Activated T-cell treated with anti-CD3 and anti-CD28 coated beads, Interleukin-2, amount 50 U/mL, for 24 hours (primary cell): ENCODE results near the gene ITGB6.

Source experiments
- DNase-seq: peaks from one replicate; pipeline ENCODE4 v3.0.0-alpha.2; 2020
- H3K27ac Mint-ChIP-seq: 2 replicates; pipeline ENCODE4 v1.8.0; 2020; ENCODE audit warnings: mild to moderate bottlenecking, mixed read lengths
- H3K27me3 Mint-ChIP-seq: 2 replicates; pipeline ENCODE4 v1.8.0; 2020; ENCODE audit warnings: mixed read lengths
- H3K36me3 Mint-ChIP-seq: 2 replicates; pipeline ENCODE4 v1.8.0; 2020; ENCODE audit warnings: low read depth, mixed read lengths
- H3K4me1 Mint-ChIP-seq: 2 replicates; pipeline ENCODE4 v1.8.0; 2020; ENCODE audit warnings: low read depth, mixed read lengths
- H3K4me3 Mint-ChIP-seq: 2 replicates; pipeline ENCODE4 v1.8.0; 2020; ENCODE audit warnings: mild to moderate bottlenecking, moderate library complexity, mixed read lengths
- H3K9me3 Mint-ChIP-seq: 2 replicates; pipeline ENCODE4 v1.8.0; 2020; ENCODE audit warnings: mixed read lengths

ITGB6 gene

DNA sequence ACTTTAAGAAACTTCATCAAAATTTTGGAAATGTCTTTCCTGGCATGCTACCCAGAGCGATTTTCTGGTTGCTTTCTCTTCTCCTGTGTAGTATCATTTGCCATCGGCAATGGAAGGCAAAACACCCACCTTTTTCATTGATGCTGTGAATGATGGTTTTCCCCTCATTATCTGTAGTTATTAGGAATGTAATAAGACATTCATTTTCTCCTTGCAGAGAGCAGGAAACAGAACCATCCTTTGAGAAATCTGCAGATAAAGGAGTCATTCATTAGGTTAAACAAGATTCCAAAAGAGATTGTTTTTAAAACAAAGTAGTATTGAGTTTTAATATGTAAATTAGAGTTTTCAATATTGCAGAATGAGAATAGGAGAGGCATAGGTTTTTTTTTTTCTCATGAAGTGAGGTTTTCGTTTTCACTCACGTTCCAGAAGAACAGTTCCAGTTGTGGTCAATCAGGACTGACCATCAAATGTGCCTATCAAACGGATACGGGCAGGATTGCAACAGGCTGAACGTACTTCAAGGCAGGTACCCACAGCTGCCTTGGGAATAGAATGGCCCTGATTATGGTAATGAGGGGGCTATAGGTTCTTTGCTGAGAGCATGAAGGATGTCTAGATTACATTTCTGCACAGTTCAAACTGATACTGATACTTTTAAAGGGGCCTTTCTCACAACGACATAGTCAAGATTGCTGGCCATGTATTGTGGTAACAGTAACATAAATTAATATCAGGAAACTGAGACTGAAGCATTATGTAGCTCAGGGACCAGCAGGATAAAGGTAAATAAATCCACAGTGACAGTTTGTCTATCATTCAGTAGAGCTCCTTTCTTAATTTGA lies 87.9 kb downstream of the ITGB6 start:
- DNase-seq, result no peak
- Mint-ChIP-seq H3K27ac (no peak overlapping the region), H3K36me3 (no peaks in the 10 kb centered on the region), H3K27me3 (peaks cover 32% of the 10 kb centered on the region), H3K9me3 (no peaks in the 10 kb centered on the region), H3K4me3 (no peak overlapping the region), H3K4me1 (no peaks in the 10 kb centered on the region)

DNA sequence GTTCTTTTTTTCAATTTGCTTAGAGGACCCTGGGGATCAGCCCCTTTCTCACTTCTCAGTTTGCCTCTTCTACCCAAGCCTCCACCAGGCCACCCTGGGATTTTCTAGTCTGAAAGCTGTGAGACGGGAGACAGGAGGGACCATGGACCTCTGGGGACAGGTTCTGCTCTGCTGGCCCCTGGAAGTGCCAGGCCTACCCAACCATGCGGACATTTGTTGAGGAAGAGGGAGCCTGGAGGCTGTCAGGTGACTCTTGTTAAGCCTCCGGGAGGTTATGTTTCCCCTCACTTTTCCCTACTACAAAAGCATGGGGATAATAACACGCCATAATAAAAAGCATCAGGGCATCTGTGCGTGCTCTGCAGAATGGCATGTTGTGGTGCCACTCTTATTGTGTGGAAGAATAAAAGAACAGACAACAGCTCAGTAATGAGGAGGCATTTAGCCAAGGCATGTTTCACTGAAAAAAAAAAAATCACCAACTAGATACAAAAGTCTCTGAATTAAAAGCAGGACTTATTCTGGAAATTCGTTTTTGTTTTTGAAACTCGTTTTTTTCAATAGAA lies 89.3 kb downstream of the ITGB6 start:
- H3K27me3 Mint-ChIP-seq, result peaks cover 33% of the 10 kb centered on the region
- no peaks in the 10 kb centered on the region for H3K4me1 Mint-ChIP-seq
- no peaks in the 10 kb centered on the region for H3K9me3 Mint-ChIP-seq
- H3K36me3 Mint-ChIP-seq, result no peaks in the 10 kb centered on the region
- DNase-seq, result no peak
- H3K27ac Mint-ChIP-seq, result no peak overlapping the region
- no peak overlapping the region for H3K4me3 Mint-ChIP-seq

DNA sequence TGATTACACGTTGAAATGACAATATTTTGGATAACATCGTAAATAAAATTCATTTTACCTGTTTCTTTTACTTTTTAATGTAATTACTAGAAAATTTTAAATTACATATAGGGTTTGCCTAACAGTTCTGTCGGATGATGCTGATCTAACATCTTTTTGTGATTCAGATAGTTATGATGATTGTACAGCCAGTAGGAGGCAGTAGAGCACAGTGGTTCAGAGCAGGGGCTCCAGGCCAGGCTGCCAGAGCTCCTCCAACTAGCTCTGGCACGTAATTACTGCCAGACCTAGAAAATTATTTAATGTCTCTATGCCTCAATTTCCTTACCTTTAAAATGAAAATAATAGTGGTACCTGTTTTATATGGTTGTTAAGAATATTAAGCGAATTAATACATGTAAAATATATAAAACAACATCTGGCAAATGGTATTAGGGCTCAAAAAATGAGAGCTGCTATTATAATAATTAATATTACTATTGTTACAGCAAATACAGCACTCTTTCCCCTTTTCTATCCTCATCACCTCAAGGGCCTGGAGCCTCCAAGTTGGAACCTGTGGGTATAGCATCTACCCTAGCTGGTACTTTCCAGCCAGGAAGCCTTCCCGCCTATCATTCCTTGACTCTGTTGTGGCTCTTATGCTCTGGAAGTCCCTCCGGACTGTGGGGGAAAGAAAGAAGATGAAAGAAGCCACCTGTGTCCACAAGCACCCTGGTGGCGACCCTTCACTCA lies 90.0 kb downstream of the ITGB6 start:
- Mint-ChIP-seq H3K27ac (no peak overlapping the region), H3K4me3 (no peak overlapping the region), H3K36me3 (no peaks in the 10 kb centered on the region), H3K4me1 (no peaks in the 10 kb centered on the region), H3K9me3 (no peaks in the 10 kb centered on the region), H3K27me3 (peaks cover 34% of the 10 kb centered on the region)
- peak; percentile 46 for DNase-seq

GRCh38 chr2:160109243-160109642 lies 90.8 kb downstream of the ITGB6 start:
- Mint-ChIP-seq H3K36me3 (no peaks in the 10 kb centered on the region), H3K4me3 (no peak overlapping the region), H3K9me3 (no peaks in the 10 kb centered on the region), H3K27me3 (peaks cover 32% of the 10 kb centered on the region), H3K27ac (no peak overlapping the region), H3K4me1 (no peaks in the 10 kb centered on the region)
- no peak for DNase-seq

GRCh38 chr2:160108646-160109045 lies 91.4 kb downstream of the ITGB6 start:
- no peaks in the 10 kb centered on the region for H3K36me3 Mint-ChIP-seq
- no peaks in the 10 kb centered on the region for H3K4me1 Mint-ChIP-seq
- no peak overlapping the region for H3K27ac Mint-ChIP-seq
- no peak overlapping the region for H3K4me3 Mint-ChIP-seq
- no peak for DNase-seq
- H3K9me3 Mint-ChIP-seq, result no peaks in the 10 kb centered on the region
- peaks cover 26% of the 10 kb centered on the region for H3K27me3 Mint-ChIP-seq

DNA sequence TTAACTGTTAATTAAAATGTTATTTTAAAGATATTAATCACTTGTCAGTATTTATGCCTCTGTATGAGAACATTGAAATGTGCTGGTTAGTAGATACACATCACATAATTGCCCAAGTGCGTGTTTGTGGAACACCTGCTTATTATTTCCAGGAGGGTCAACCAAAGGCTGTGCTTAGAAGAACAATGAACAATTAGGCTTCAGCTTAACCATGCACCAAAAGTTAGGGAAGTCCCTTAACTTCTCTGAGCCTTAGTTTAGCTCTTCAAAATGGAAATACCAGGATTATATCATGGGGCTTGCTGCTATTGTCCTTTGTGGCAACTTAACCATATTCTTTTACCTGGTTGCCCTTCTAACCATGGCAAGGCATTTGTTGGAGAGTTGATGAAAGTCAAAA lies 94.7 kb downstream of the ITGB6 start:
- Mint-ChIP-seq H3K36me3 (no peaks in the 10 kb centered on the region), H3K9me3 (no peaks in the 10 kb centered on the region), H3K4me1 (no peaks in the 10 kb centered on the region), H3K27ac (no peak overlapping the region), H3K4me3 (no peak overlapping the region), H3K27me3 (peaks cover 19% of the 10 kb centered on the region)
- DNase-seq, result no peak

GRCh38 chr2:160104115-160104514 lies 96.0 kb downstream of the ITGB6 start:
- Mint-ChIP-seq H3K4me3 (no peak overlapping the region), H3K36me3 (no peaks in the 10 kb centered on the region), H3K9me3 (no peaks in the 10 kb centered on the region), H3K4me1 (no peaks in the 10 kb centered on the region), H3K27ac (no peak overlapping the region), H3K27me3 (peaks cover 19% of the 10 kb centered on the region)
- DNase-seq, result no peak

DNA sequence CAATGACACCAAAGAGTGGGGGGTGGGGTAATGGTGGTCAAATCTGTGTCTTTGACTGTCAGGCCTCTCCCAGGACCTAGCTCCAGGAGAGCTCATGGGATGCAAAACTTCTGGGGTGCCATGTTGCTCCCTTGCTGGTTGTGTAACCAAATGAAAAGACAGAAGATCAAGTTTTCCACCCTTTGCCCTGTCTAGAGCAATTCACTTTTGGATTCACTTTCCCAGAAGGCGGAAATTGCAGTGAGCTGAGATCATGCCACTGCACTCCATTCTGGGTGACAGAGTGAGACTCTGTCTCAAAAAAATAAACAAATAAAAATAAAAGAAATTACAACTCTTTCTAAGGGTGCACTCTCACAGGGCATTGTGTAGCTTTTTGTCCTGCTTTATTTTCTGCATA lies 102.7 kb downstream of the ITGB6 start:
- H3K27ac Mint-ChIP-seq, result no peak overlapping the region
- peaks cover 18% of the 10 kb centered on the region for H3K9me3 Mint-ChIP-seq
- peaks cover 3% of the 10 kb centered on the region for H3K4me1 Mint-ChIP-seq

GRCh38 chr2:160096409-160096808 lies 103.7 kb downstream of the ITGB6 start:
- Mint-ChIP-seq H3K9me3 (peaks cover 24% of the 10 kb centered on the region), H3K27ac (no peak overlapping the region), H3K4me3 (no peak overlapping the region), H3K36me3 (no peaks in the 10 kb centered on the region), H3K27me3 (peaks cover 15% of the 10 kb centered on the region), H3K4me1 (peaks cover 3% of the 10 kb centered on the region)
- no peak for DNase-seq

More for the DNA sequence above, 102.7 kb downstream of the ITGB6 start:
- Mint-ChIP-seq H3K4me3 (no peak overlapping the region), H3K36me3 (no peaks in the 10 kb centered on the region), H3K27me3 (peaks cover 20% of the 10 kb centered on the region)
- DNase-seq, result no peak

DNA sequence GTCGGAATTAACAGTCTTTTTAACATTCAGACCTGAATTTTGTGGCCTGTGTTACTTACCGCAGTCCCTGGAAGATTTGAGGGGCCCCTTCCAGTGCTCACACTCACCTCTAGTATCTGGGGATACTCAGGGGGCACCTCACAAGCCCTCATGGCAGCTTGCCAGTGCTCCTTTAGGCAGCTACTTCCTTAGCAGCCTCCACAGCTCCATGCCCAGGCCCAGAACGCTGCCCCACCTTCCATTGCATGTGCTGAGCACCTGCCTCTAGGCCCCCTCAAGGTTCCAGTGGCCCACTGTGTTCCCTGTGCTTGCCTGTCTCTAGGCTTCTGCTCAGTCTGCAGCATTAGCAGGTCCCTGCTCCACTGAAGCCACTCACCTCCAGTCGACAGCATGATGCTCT lies 107.6 kb downstream of the ITGB6 start:
- H3K4me3 Mint-ChIP-seq, result no peak overlapping the region

DNA sequence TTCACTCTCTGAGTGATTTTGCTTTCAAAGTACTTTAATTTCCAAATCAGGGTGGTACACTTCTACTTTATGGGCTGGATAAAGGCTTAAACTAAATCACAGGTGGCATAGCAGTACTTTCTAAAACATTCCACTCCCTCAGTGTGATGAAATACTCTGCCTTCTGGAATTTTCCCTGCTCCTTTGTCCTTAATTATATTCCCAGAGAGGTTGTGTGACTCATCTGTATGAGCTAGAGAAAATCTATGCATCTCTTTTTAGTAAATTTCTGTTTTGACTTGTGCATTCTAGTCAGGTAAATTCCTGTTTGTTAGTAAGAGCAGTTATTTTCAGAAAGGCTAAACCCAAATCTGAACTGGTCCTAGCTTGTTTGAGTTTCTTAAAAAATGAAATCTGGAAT lies 108.7 kb downstream of the ITGB6 start:
- peaks cover 63% of the 10 kb centered on the region for H3K9me3 Mint-ChIP-seq
- H3K4me3 Mint-ChIP-seq, result no peak overlapping the region
- H3K36me3 Mint-ChIP-seq, result peaks cover 9% of the 10 kb centered on the region
- H3K4me1 Mint-ChIP-seq, result peaks cover under 1% of the 10 kb centered on the region
- DNase-seq, result no peak
- H3K27ac Mint-ChIP-seq, result no peak overlapping the region
- H3K27me3 Mint-ChIP-seq, result peaks cover 15% of the 10 kb centered on the region

More for the DNA sequence above, 107.6 kb downstream of the ITGB6 start:
- H3K27ac Mint-ChIP-seq, result no peak overlapping the region
- DNase-seq, result no peak
- peaks cover 55% of the 10 kb centered on the region for H3K9me3 Mint-ChIP-seq
- H3K27me3 Mint-ChIP-seq, result peaks cover 15% of the 10 kb centered on the region
- H3K36me3 Mint-ChIP-seq, result peaks cover 6% of the 10 kb centered on the region
- peaks cover 3% of the 10 kb centered on the region for H3K4me1 Mint-ChIP-seq

DNA sequence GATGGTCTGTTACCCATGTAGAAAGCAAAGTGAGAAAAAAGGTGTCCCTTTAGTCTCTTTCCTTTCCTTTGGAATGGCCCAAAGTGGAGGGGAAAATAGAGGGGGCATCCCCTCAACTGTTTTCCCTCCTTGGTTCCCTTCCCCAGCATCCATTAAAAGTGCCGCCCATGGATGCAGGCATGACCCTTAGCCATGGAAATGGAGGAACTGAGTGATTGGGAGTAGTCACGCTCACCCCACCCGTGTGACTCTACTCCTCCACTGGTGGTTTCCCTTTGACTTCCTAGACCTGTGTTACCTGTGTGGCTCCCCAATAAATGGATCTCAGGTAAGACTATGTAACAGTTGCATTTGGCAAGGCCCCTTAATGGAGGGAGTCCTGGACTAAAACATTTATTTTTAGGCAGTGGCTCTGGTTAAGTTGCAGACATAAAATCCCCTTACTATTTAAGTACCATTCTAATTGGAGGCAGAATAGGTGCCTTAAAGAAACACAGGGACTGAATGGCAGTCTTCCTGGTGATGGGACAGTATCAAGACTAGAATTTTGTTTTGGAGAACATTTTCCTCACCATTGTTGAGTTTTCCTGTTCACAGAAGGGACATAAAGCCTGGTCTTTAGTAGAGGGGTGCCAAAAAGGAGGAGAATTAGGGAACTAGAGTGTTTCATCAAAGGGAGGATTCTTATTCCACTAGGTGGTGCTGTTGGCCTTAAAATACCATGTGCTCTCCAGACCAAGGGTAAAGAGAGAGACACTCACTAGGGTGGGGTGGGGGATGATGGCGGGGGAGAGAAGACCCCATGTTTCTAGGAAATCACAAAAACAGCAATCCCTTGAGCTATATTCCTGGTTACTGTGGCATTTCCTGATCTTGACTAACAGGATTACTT lies 112.0 kb downstream of the ITGB6 start:
- Mint-ChIP-seq H3K4me1 (no peaks in the 10 kb centered on the region), H3K27ac (no peak overlapping the region), H3K4me3 (no peak overlapping the region), H3K36me3 (peaks cover 12% of the 10 kb centered on the region), H3K27me3 (peaks cover under 1% of the 10 kb centered on the region), H3K9me3 (peaks cover 72% of the 10 kb centered on the region)
- DNase-seq, result no peak

DNA sequence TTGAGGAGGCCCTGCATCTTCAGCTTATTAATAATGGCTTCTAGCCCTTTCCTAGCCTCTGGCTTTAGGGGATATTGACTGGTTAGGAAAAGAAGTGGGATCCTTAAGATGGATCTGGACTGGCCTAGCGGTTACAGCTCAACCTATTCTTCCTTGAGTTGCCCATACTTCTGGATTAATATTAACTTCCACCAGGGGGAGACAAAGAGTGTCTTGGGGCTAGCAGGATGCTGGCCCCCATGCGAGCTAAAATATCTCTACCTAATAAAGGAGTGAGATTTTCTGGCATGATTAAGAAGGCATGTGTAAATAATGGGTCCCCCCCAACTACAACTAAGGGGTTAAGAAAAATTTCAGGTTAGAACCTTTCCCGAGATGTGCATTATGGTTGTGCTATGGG lies 114.4 kb downstream of the ITGB6 start:
- no peak for DNase-seq
- no peak overlapping the region for H3K4me3 Mint-ChIP-seq
- H3K9me3 Mint-ChIP-seq, result peaks cover 56% of the 10 kb centered on the region
- peaks cover 2% of the 10 kb centered on the region for H3K27me3 Mint-ChIP-seq
- H3K4me1 Mint-ChIP-seq, result no peaks in the 10 kb centered on the region
- peaks cover 12% of the 10 kb centered on the region for H3K36me3 Mint-ChIP-seq
- no peak overlapping the region for H3K27ac Mint-ChIP-seq
